Nephron progenitor cell (in vitro differentiated cells): ENCODE measurements around the gene SLC23A1.
"Not testable (repeated sequence)": the region's sequence is repeated elsewhere in the genome, so short reads cannot be mapped to it uniquely, and the experiment has no call there.

ENCODE experiments used
- DNase-seq: peaks from one replicate; pipeline ENCODE4 v3.0.0; 2021
- H3K27ac Mint-ChIP-seq: 2 replicates; pipeline ENCODE4 v1.8.0; 2021; ENCODE audit warnings: mild to moderate bottlenecking, moderate library complexity, mixed read lengths
- H3K27me3 Mint-ChIP-seq: 2 replicates; pipeline ENCODE4 v1.8.0; 2021; ENCODE audit warnings: mild to moderate bottlenecking, low read depth, mixed read lengths; ENCODE audit not compliant: poor library complexity
- H3K36me3 Mint-ChIP-seq: 2 replicates; pipeline ENCODE4 v1.8.0; 2021; ENCODE audit warnings: low read depth, mixed read lengths
- H3K4me1 Mint-ChIP-seq: 2 replicates; pipeline ENCODE4 v1.8.0; 2021; ENCODE audit warnings: mixed read lengths
- H3K4me3 Mint-ChIP-seq: 2 replicates; pipeline ENCODE4 v1.8.0; 2021; ENCODE audit warnings: mild to moderate bottlenecking, moderate library complexity, mixed read lengths
- H3K9me3 Mint-ChIP-seq: 2 replicates; pipeline ENCODE4 v1.8.0; 2021; ENCODE audit warnings: mild to moderate bottlenecking, moderate library complexity, mixed read lengths
- TF ChIP-seq, protein P1 (sequence below): fragments of 200-600 bp; sonication (generic); IDR thresholded peaks from 2 replicates; pipeline ENCODE4 v1.5.0; 2021; ENCODE audit warnings: antibody characterized with exemption

SLC23A1 gene

DNA sequence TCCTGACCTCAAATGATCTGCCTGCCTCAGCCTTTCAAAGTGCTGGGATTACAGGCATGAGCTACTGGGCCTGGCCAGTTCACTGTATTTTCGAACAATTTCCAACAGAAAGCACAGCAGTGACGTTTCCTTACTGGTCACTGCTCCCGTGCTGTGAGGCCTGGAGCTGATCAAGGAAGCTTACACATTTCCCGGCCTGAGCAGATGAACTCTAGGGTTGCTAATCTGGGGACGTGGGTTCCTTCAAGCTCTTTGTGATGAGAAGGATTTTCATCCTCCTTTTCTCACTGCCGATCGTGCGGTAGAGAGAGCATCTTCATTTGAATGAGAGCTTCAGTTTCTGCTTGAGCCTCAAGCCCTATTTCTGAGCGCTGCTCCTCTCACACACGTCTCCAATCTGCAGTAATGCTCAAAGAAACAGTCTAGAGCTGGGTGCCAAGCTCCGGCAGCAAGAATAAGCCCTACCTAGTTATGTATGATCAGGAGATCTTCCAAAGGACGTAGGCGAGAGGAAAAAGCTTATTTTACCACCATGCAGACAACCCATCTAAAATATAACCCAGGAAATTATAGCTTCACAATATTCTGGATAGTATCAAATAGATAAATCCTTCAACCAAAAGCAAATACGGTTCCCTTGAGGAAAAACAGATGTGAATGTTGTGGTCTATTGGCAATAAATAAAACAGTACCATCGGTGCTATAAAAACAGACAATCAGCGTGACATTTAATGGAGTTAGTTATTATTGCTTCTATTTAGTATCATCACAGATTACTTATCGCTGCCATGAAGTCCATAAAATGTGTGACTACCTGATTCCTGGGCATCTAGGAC lies 28.1 kb upstream of the SLC23A1 start:
- Mint-ChIP-seq H3K9me3 (no peaks in the 10 kb centered on the region), H3K27me3 (peaks cover 4% of the 10 kb centered on the region), H3K4me1 (no peaks in the 10 kb centered on the region), H3K27ac (no peak overlapping the region), H3K36me3 (peaks cover 23% of the 10 kb centered on the region), H3K4me3 (no peak overlapping the region)
- DNase-seq: no peak
- TF ChIP-seq, protein P1, sequence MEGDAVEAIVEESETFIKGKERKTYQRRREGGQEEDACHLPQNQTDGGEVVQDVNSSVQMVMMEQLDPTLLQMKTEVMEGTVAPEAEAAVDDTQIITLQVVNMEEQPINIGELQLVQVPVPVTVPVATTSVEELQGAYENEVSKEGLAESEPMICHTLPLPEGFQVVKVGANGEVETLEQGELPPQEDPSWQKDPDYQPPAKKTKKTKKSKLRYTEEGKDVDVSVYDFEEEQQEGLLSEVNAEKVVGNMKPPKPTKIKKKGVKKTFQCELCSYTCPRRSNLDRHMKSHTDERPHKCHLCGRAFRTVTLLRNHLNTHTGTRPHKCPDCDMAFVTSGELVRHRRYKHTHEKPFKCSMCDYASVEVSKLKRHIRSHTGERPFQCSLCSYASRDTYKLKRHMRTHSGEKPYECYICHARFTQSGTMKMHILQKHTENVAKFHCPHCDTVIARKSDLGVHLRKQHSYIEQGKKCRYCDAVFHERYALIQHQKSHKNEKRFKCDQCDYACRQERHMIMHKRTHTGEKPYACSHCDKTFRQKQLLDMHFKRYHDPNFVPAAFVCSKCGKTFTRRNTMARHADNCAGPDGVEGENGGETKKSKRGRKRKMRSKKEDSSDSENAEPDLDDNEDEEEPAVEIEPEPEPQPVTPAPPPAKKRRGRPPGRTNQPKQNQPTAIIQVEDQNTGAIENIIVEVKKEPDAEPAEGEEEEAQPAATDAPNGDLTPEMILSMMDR: no peak

DNA sequence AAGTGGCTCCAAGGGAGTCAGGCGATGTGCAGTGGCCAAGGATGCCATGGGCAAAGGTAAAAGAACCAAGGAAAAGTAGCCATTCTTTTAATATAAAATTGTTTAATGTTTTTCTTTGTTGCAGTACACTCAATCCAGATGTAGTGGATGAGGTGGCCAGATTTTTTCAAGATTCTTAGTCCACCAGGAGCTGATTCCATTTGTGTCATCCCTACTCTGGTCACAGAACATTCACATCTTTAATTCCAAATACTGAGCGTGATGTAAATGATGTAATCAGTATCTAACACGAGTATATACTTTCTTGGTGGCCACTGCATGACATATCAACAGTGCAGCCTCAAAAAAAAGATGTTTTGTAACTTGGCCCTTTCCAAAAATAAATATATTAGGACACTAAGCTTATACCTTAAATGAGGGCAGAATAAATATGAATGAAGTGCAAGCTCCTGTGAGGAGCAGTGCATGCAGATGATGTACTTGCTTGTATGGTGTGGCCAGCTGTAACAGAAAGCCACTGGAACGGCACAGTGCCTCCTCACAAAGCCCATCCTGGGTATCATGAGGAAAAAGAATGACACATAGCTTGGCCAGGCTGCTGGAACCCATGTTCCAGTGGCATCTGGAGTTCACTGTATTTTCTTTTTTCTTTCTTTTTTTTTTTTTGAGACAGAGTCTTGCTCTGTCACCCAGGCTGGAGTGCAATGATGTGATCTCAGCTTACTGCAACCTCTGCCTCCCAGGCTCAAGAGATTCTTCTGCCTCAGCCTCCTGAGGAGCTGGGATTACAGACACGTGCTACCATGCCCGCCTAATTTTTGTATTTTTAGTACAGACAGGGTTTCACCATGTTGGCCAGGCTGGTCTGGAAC lies 27.3 kb upstream of the SLC23A1 start:
- Mint-ChIP-seq H3K27me3 (peaks cover 4% of the 10 kb centered on the region), H3K4me1 (peaks cover 4% of the 10 kb centered on the region), H3K27ac (no peak overlapping the region), H3K9me3 (no peaks in the 10 kb centered on the region), H3K36me3 (peaks cover 20% of the 10 kb centered on the region), H3K4me3 (no peak overlapping the region)
- TF ChIP-seq, protein P1: no peak
- no peak for DNase-seq

DNA sequence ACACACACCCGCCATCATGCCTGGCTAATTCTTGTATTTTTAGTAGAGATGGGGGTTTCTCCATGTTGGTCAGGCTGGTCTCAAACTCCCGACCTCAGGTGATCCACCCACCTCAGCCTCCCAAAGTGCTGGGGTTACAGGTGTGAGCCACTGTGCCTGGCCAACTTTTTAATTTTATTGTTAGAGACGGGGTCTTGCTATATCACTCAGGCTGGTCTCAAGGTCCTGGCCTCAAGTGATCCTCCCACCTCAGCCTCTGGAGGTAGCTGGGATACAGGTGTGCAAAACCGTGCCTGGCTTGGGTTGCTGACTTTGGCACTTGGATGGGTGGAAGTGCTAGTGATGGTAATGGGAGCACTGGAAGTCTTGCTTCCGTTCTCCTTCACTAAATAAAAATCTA lies 26.0 kb upstream of the SLC23A1 start:
- not testable (repeated sequence) for H3K27ac Mint-ChIP-seq, DNase-seq, H3K4me3 Mint-ChIP-seq, H3K9me3 Mint-ChIP-seq, H3K27me3 Mint-ChIP-seq
- Mint-ChIP-seq H3K4me1 (peaks cover 11% of the 10 kb centered on the region), H3K36me3 (peaks cover 15% of the 10 kb centered on the region)

DNA sequence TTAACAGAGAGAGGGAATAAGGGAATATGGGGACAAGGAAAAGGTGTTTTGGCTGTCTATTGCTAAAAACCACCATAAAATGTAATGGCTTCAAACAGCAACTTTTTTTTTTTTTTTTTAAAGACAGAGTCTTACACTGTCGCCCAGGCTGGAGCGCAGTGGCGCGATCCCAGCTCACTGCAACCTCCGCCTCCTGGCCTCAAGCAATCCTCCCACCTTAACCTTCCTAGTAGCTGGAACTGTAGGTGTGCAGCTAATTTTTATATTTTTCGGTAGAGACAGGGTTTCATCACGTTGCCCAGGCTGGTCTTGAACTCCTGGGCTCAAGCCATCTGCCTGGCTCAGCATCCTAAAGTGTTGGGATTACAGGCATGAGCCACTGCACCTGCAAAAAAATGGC lies 25.1 kb upstream of the SLC23A1 start:
- H3K9me3 Mint-ChIP-seq: no peaks in the 10 kb centered on the region
- H3K4me3 Mint-ChIP-seq: no peak overlapping the region
- H3K36me3 Mint-ChIP-seq: peaks cover 8% of the 10 kb centered on the region
- H3K27ac Mint-ChIP-seq: no peak overlapping the region
- no peak for DNase-seq
- H3K27me3 Mint-ChIP-seq: peaks cover 9% of the 10 kb centered on the region
- H3K4me1 Mint-ChIP-seq: peaks cover 17% of the 10 kb centered on the region
- TF ChIP-seq, protein P1: no peak

DNA sequence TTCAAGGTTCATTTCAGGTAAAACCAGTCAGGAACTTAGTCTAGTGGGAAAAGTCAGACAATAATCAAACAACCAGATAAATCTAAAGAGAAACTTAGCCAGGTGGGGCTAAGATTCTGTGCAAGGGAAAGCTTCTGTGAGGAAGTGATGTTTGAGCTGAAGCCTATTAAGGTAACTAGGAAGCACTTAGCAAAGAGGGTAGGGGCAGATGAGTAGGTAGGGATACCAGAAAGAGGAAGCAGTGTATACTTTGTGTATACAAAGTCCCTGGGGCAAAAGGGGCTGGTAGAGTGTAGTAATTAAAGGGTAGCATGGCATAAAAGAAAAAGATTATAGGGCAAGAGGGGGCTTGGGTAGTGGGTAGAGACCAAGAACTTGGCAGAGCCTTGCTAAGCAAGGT lies 24.4 kb upstream of the SLC23A1 start:
- no peak overlapping the region for H3K4me3 Mint-ChIP-seq
- TF ChIP-seq, protein P1: no peak
- H3K4me1 Mint-ChIP-seq: peaks cover 23% of the 10 kb centered on the region
- no peak overlapping the region for H3K27ac Mint-ChIP-seq
- H3K9me3 Mint-ChIP-seq: no peaks in the 10 kb centered on the region
- no peak for DNase-seq
- H3K27me3 Mint-ChIP-seq: peaks cover 9% of the 10 kb centered on the region
- peaks cover 1% of the 10 kb centered on the region for H3K36me3 Mint-ChIP-seq

DNA sequence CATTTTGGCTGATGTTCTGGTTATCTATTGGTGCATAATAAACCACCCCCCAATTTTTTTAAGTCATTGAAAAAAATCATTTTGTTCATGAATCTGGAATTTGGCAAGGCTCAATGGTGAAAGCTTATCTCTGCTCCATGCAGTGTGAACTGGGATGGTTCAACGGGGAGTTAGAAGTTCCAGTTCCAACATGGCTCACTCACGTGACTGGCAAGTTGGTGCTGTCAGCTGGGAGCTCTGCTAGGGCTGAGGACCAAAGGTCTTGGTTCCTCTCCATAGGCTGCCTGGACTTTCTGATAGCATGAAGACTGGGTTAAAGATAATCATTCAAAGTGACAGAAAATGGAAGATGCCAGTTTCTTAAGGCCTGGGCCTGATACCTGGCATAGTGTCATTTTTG lies 23.9 kb upstream of the SLC23A1 start:
- TF ChIP-seq, protein P1: no peak
- H3K27me3 Mint-ChIP-seq: peaks cover 9% of the 10 kb centered on the region
- peaks cover 25% of the 10 kb centered on the region for H3K4me1 Mint-ChIP-seq
- DNase-seq: no peak
- peak overlapping the region; percentile 29 for H3K27ac Mint-ChIP-seq
- no peaks in the 10 kb centered on the region for H3K36me3 Mint-ChIP-seq
- H3K9me3 Mint-ChIP-seq: no peaks in the 10 kb centered on the region
- H3K4me3 Mint-ChIP-seq: no peak overlapping the region
